Measurements from ENCODE around the gene SOHLH1. TPM values are rescaled to one million over a fixed set of nuclear protein-coding genes. Genes with fewer than 3 reads are reported as not detected.

SOHLH1 gene
- total and polyA plus RNA-seq, 7 donors, result not detected

DNA sequence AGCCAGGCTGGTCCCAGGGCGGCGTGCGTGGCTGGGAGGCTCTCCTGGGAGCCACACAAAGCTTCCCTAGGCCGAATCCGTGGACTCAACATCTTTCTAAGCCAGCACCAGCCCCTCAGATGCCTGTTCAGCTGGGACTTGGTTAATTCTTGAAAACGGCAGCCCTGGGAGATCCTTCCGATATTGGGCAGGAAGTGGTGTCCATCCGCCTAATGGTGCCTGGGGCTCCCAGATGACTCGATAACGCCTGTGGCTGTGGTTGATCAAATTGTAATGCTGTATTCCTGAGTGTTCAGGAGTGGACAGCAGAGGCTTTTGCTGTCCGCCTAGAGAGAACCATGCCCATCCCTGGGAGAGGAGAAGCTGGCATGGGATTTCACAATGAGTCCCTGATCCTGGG is 16.8 kb upstream of the SOHLH1 start:
- no peak for DNase-seq
- Histone ChIP-seq H3K4me3 (no peak overlapping the region), H3K4me1 (no peaks in the 10 kb centered on the region), H3K9me3 (no peaks in the 10 kb centered on the region), H3K27me3 (peaks cover 0 to 91% (median 63%) of the 10 kb centered on the region in 3 donors), H3K36me3 (no peaks in the 10 kb centered on the region), H3K27ac (no peak overlapping the region)
- TF ChIP-seq CTCF (IDR thresholded peaks at IDR 0.05) (no peak), POLR2AphosphoS5 (IDR thresholded peaks at IDR 0.05) (no peak), POLR2A (IDR thresholded peaks at IDR 0.05) (no peak), EP300 (IDR thresholded peaks at IDR 0.05) (no peak)
- intact Hi-C loops (cut with DNase I), result no loop called here
- 83 to 84% methylated on average over 11 of the region's 11 CpGs for WGBS, 2 donors

GRCh38 chr9:135715056-135715595 is 15.8 kb upstream of the SOHLH1 start:
- H3K4me1 ChIP-seq, result no peaks in the 10 kb centered on the region
- WGBS, 2 donors, result 31 to 43% methylated on average over 23 of the region's 23 CpGs
- H3K27ac ChIP-seq, result no peak overlapping the region
- intact Hi-C loops (cut with DNase I), result no loop called here
- H3K36me3 ChIP-seq, result no peaks in the 10 kb centered on the region
- peaks cover 0 to 87% (median 63%) of the 10 kb centered on the region in 3 donors for H3K27me3 ChIP-seq
- DNase-seq, result no peak
- no peak for TF ChIP-seq EP300 (IDR thresholded peaks at IDR 0.05)
- no peak for TF ChIP-seq CTCF (IDR thresholded peaks at IDR 0.05)
- no peak for TF ChIP-seq POLR2AphosphoS5 (IDR thresholded peaks at IDR 0.05)
- H3K4me3 ChIP-seq, result no peak overlapping the region
- H3K9me3 ChIP-seq, result no peaks in the 10 kb centered on the region

DNA sequence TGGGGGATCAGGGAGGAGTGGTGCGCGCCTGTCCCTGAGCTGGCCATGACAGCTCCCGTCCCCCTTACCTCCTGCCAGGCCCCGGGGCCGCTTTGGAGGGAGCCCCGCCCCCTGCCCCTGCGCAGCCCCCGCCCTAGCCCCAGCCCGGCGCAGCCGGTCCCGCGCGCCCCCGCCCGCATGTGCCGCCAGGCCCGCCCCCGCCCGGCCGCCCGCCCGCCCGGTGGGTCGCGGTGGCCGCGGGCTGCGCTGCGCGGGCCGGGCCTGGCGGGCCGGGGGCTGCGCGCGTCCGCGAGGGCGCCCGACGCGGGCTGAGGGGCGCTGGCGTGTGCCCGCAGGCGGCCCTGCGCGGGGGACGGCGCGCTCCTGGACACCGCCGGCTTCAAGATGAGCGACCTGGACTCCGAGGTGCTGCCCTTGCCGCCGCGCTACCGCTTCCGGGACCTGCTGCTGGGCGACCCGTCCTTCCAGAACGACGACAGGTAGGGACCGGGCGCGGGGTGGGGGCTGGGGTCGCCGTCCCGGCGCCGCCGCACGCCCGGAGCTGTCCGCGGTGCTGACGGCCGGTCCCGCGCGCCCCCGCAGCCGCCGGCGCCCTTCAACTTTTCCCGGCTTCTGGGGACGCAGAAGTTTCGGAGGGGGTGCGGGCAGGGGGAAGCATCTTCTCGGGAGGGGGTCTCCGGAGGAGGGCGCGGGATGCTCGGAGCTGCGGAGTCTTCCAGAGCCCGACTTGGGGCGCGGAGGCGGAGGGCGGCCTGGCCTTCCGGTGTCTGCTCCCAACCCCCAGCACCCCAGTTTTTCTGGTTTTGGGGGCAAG is 15.2 kb upstream of the SOHLH1 start:
- TF ChIP-seq EP300 (IDR thresholded peaks at IDR 0.05), result no peak
- TF ChIP-seq POLR2A (IDR thresholded peaks at IDR 0.05), result no peak
- TF ChIP-seq POLR2AphosphoS5 (IDR thresholded peaks at IDR 0.05), result no peak
- no peak for TF ChIP-seq CTCF (IDR thresholded peaks at IDR 0.05)
- no peak for DNase-seq

DNA sequence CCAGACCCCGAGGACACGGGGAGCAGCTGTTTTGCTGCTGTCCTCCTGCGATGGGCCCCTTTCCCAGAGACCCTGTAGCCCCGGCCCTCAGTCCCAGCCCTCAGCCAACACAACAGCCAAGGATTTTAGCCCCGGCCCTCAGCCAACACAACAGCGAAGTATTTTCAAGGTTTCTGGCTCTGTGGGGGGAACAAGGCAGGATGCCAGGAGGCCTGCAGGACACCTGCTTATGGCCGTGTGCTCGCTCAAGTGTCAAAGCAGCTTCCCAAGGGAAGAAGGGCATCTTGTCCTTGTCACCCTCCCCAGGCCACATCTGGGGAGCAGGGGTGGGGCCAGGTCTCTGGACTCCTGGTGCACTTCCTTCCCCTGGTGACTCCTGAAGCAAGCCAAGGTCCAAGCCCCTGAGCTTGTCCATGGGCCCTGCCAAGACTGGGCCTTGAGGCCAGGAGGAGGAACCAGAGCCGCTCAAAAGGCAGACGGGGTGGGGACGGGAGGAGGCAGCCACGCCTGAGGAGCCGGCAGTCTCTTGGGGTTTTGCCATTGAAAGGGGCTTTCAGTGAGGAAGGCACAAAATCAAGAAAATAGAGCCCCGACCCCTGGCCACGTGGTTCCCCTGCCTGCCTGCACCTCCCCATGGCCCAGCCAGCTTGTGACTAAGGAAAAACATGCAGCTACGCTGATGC is 13.5 kb upstream of the SOHLH1 start:
- 42 to 51% methylated on average over 16 of the region's 16 CpGs for WGBS, 2 donors
- no peak for TF ChIP-seq POLR2A (IDR thresholded peaks at IDR 0.05)
- TF ChIP-seq CTCF (IDR thresholded peaks at IDR 0.05), result no peak
- TF ChIP-seq EP300 (IDR thresholded peaks at IDR 0.05), result no peak
- no peak for TF ChIP-seq POLR2AphosphoS5 (IDR thresholded peaks at IDR 0.05)

More for the DNA sequence above, 15.2 kb upstream of the SOHLH1 start:
- Histone ChIP-seq H3K4me1 (no peaks in the 10 kb centered on the region), H3K27me3 (peaks cover 0 to 80% (median 63%) of the 10 kb centered on the region in 3 donors), H3K27ac (no peak overlapping the region), H3K9me3 (no peaks in the 10 kb centered on the region), H3K36me3 (no peaks in the 10 kb centered on the region), H3K4me3 (no peak overlapping the region)
- intact Hi-C loops (cut with DNase I), result no loop called here
- 4 to 18% methylated on average over 103 of the region's 103 CpGs for WGBS, 2 donors

More for the DNA sequence above, 13.5 kb upstream of the SOHLH1 start:
- Histone ChIP-seq H3K27me3 (peaks cover 0 to 63% (median 50%) of the 10 kb centered on the region in 3 donors), H3K27ac (no peak overlapping the region), H3K4me1 (no peaks in the 10 kb centered on the region), H3K4me3 (no peak overlapping the region), H3K36me3 (no peaks in the 10 kb centered on the region), H3K9me3 (no peaks in the 10 kb centered on the region)
- no peak for DNase-seq
- intact Hi-C loops (cut with DNase I), result no loop called here

Data from sigmoid colon (tissue), 7 donors.